ACC112 (cell line): ENCODE results near the gene AKAP6.

Experiments used
- H2AFZ ChIP-seq: fragments of 200-600 bp; sonication (generic); one replicate; pipeline ENCODE4 v1.6.0; 2017; ENCODE audit warnings: antibody characterized with exemption, low read length; ENCODE audit not compliant: unreplicated experiment
- H3K27ac ChIP-seq: fragments of 200-600 bp; sonication (generic); 2 replicates; pipeline ENCODE4 v1.5.1; 2014; ENCODE audit warnings: low read depth, mild to moderate bottlenecking, antibody characterized with exemption, low read length, moderate library complexity
- H3K27me3 ChIP-seq: fragments of 200-600 bp; sonication (generic); 2 replicates; pipeline ENCODE4 v1.6.1; 2014; ENCODE audit warnings: mild to moderate bottlenecking, antibody characterized with exemption, low read length, moderate library complexity, mixed read lengths; ENCODE audit not compliant: insufficient read depth
- H3K36me3 ChIP-seq: fragments of 200-600 bp; sonication (generic); 2 replicates; pipeline ENCODE4 v1.6.1; 2016; ENCODE audit warnings: mild to moderate bottlenecking, antibody characterized with exemption, low read length, moderate library complexity, mixed read lengths; ENCODE audit not compliant: insufficient read depth
- H3K4me1 ChIP-seq: fragments of 200-600 bp; sonication (generic); one replicate; pipeline ENCODE4 v1.6.1; 2016; ENCODE audit warnings: low read length, mixed read lengths; ENCODE audit not compliant: insufficient read depth, unreplicated experiment, control insufficient read depth
- H3K4me3 ChIP-seq: fragments of 200-600 bp; sonication (generic); 2 replicates; pipeline ENCODE4 v1.5.1; 2014; ENCODE audit warnings: mild to moderate bottlenecking, low read depth, low read length
- H3K79me2 ChIP-seq: fragments of 200-600 bp; sonication (generic); one replicate; pipeline ENCODE4 v1.6.0; 2016; ENCODE audit warnings: low read length; ENCODE audit not compliant: control insufficient read depth, unreplicated experiment, insufficient read depth

Gene AKAP6

GRCh38 chr14:32311294-32312009 is 17.6 kb upstream of the AKAP6 start:
- no peaks in the 10 kb centered on the region for H3K36me3 ChIP-seq
- H3K4me3 ChIP-seq = no peak overlapping the region
- peaks cover 3% of the 10 kb centered on the region; the same call in 1 of the 2 replicates for H3K27me3 ChIP-seq
- no peaks in the 10 kb centered on the region for H3K4me1 ChIP-seq
- H3K27ac ChIP-seq = no peak overlapping the region
- no peak overlapping the region for H2AFZ ChIP-seq
- H3K79me2 ChIP-seq = no peaks in the 10 kb centered on the region

GRCh38 chr14:32312010-32312331 is 17.1 kb upstream of the AKAP6 start:
- H3K27me3 ChIP-seq = peaks cover 3% of the 10 kb centered on the region; the same call in 1 of the 2 replicates
- no peak overlapping the region for H2AFZ ChIP-seq
- H3K4me1 ChIP-seq = no peaks in the 10 kb centered on the region
- no peaks in the 10 kb centered on the region for H3K36me3 ChIP-seq
- no peak overlapping the region for H3K4me3 ChIP-seq
- no peak overlapping the region for H3K27ac ChIP-seq
- no peaks in the 10 kb centered on the region for H3K79me2 ChIP-seq

- no peaks in the 10 kb centered on the region for H3K36me3 ChIP-seq
- no peaks in the 10 kb centered on the region for H3K79me2 ChIP-seq
- no peak overlapping the region for H3K4me3 ChIP-seq
- H3K27ac ChIP-seq = no peak overlapping the region
- H2AFZ ChIP-seq = no peak overlapping the region
- peaks cover 3% of the 10 kb centered on the region; the same call in 1 of the 2 replicates for H3K27me3 ChIP-seq
- H3K4me1 ChIP-seq = no peaks in the 10 kb centered on the region
These were observed 15.2 kb upstream of the AKAP6 start for GRCh38 chr14:32313844-32314376.

- Histone ChIP-seq H3K4me1 (no peaks in the 10 kb centered on the region), H2AFZ (no peak overlapping the region)
These were observed 10.9 kb upstream of the AKAP6 start for GRCh38 chr14:32318087-32318795.

GRCh38 chr14:32319368-32320049 is 9.6 kb upstream of the AKAP6 start:
- no peak overlapping the region for H3K27ac ChIP-seq
- H3K36me3 ChIP-seq = no peaks in the 10 kb centered on the region
- H3K4me1 ChIP-seq = no peaks in the 10 kb centered on the region

More at GRCh38 chr14:32318087-32318795, 10.9 kb upstream of the AKAP6 start:
- Histone ChIP-seq H3K27me3 (peaks cover 8% of the 10 kb centered on the region; the same call in 1 of the 2 replicates), H3K4me3 (no peak overlapping the region), H3K27ac (no peak overlapping the region), H3K36me3 (no peaks in the 10 kb centered on the region), H3K79me2 (no peaks in the 10 kb centered on the region)

GRCh38 chr14:32324601-32325000 is 4.5 kb upstream of the AKAP6 start:
- peaks cover 8% of the 10 kb centered on the region; the same call in 1 of the 2 replicates for H3K27me3 ChIP-seq
- no peak overlapping the region for H3K4me3 ChIP-seq
- H3K27ac ChIP-seq = no peak overlapping the region
- no peaks in the 10 kb centered on the region for H3K4me1 ChIP-seq
- H3K79me2 ChIP-seq = no peaks in the 10 kb centered on the region
- H2AFZ ChIP-seq = no peak overlapping the region
- no peaks in the 10 kb centered on the region for H3K36me3 ChIP-seq

More at GRCh38 chr14:32319368-32320049, 9.6 kb upstream of the AKAP6 start:
- no peaks in the 10 kb centered on the region for H3K79me2 ChIP-seq
- peaks cover 8% of the 10 kb centered on the region; the same call in 1 of the 2 replicates for H3K27me3 ChIP-seq
- no peak overlapping the region for H2AFZ ChIP-seq
- H3K4me3 ChIP-seq = no peak overlapping the region

- no peaks in the 10 kb centered on the region for H3K27me3 ChIP-seq
- no peak overlapping the region for H3K4me3 ChIP-seq
- H3K36me3 ChIP-seq = no peaks in the 10 kb centered on the region
- no peak overlapping the region for H3K27ac ChIP-seq
- no peaks in the 10 kb centered on the region for H3K4me1 ChIP-seq
- H2AFZ ChIP-seq = no peak overlapping the region
- no peaks in the 10 kb centered on the region for H3K79me2 ChIP-seq
These were observed 1.7 kb upstream of the AKAP6 start for GRCh38 chr14:32327255-32327961.

GRCh38 chr14:32329690-32330285 is 690 bp downstream of the AKAP6 start:
- Histone ChIP-seq H3K27me3 (no peaks in the 10 kb centered on the region), H3K79me2 (no peaks in the 10 kb centered on the region), H2AFZ (no peak overlapping the region), H3K4me3 (no peak overlapping the region), H3K36me3 (no peaks in the 10 kb centered on the region), H3K27ac (no peak overlapping the region), H3K4me1 (no peaks in the 10 kb centered on the region)

- no peaks in the 10 kb centered on the region for H3K4me1 ChIP-seq
- H3K36me3 ChIP-seq = no peaks in the 10 kb centered on the region
These were observed 1.4 kb downstream of the AKAP6 start for GRCh38 chr14:32330351-32331111.

More at GRCh38 chr14:32330351-32331111, 1.4 kb downstream of the AKAP6 start:
- Histone ChIP-seq H2AFZ (no peak overlapping the region), H3K4me3 (no peak overlapping the region), H3K27ac (no peak overlapping the region), H3K27me3 (no peaks in the 10 kb centered on the region), H3K79me2 (no peaks in the 10 kb centered on the region)
